NT2/D1 (cell line): ENCODE measurements around the gene SDR39U1.
"Not testable (repeated sequence)": the region's sequence is repeated elsewhere in the genome, so short reads cannot be mapped to it uniquely, and the experiment has no call there.

Experiments
- DNase-seq: peaks from one replicate; pipeline ENCODE4 v3.0.0-alpha.2; 2011; ENCODE audit warnings: low read depth, low spot score
- H3K27me3 ChIP-seq: 2 replicates; pipeline ENCODE4 v1.6.0; 2011; ENCODE audit warnings: mild to moderate bottlenecking; ENCODE audit not compliant: insufficient read length, insufficient read depth
- H3K36me3 ChIP-seq: 2 replicates; pipeline ENCODE4 v1.6.1; 2011; ENCODE audit warnings: mild to moderate bottlenecking, low read length, mixed read lengths; ENCODE audit not compliant: insufficient read depth, insufficient read length
- H3K4me1 ChIP-seq: 2 replicates; pipeline ENCODE4 v1.5.1; 2011; ENCODE audit not compliant: insufficient read depth, insufficient read length
- H3K4me3 ChIP-seq: 2 replicates; pipeline ENCODE4 v1.5.1; 2011; ENCODE audit warnings: low read depth; ENCODE audit not compliant: insufficient read length
- H3K9ac ChIP-seq: 2 replicates; pipeline ENCODE4 v1.6.0; 2011; ENCODE audit warnings: low read depth; ENCODE audit not compliant: insufficient read length
- H3K9me3 ChIP-seq: 2 replicates; pipeline ENCODE4 v1.5.1; 2011; ENCODE audit warnings: mild to moderate bottlenecking, low read length; ENCODE audit not compliant: insufficient read depth
- SUZ12 ChIP-seq: IDR thresholded peaks from 2 replicates; pipeline ENCODE4 v1.6.1; 2011; ENCODE audit not compliant: insufficient read length, insufficient read depth; ENCODE audit errors: extremely low read depth
- YY1 ChIP-seq: IDR thresholded peaks from 2 replicates; pipeline ENCODE4 v1.6.1; 2011; ENCODE audit not compliant: insufficient read length, insufficient read depth
- ZNF274 ChIP-seq: IDR thresholded peaks from 2 replicates; pipeline ENCODE4 v1.6.1; 2011; ENCODE audit warnings: mild to moderate bottlenecking, low read depth, low read length

The SDR39U1 gene

DNA sequence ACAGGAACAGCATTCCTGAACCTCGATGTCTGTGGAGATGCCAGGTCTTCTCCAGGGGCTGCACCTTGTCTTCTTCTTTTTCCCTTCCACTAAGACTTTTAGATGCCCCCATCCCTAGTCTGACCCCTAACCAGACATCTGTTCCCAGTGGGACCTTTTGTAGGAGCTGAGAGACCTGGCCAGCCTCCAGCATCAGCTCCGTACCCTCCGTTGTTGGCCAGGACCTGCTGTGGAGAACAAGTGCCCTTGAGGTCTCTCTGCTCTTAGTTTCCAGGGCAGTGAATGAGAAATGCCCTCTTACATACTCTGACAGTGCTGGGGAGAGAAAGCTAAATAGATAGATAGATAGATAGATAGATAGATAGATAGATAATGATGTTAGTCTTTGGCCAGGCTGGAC, 16.8 kb upstream of the SDR39U1 start:
- Histone ChIP-seq H3K4me1 (no peaks in the 10 kb centered on the region), H3K4me3 (no peak overlapping the region), H3K9me3 (peaks cover 5% of the 10 kb centered on the region; the same call in 1 of the 2 replicates), H3K9ac (no peak overlapping the region), H3K36me3 (peaks cover 8% of the 10 kb centered on the region), H3K27me3 (no peaks in the 10 kb centered on the region)
- no peak for TF ChIP-seq ZNF274
- no peak for TF ChIP-seq SUZ12
- no peak for TF ChIP-seq YY1
- DNase-seq = no peak

DNA sequence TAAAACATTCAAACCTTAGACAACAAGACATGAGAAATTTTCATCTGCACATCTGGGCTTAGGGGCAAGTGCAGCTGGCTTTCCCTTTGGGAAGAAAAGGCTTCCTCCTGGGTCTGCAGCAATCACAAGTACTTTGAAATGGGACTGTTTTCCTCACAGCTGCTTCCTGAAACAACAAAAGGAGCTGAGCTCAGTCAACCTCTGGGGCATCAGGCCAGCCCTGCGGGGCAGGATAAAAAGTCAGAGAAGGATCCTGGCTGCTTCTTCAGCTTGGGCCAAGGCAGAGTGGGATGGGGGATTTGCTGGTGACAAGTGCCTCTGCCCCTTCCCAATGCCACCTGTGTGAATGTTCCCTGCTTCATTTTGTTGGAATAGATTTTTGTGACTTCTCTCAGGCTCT, 16.2 kb upstream of the SDR39U1 start:
- peaks cover 11% of the 10 kb centered on the region; the same call in 1 of the 2 replicates for H3K9me3 ChIP-seq
- peaks cover 8% of the 10 kb centered on the region for H3K36me3 ChIP-seq
- no peaks in the 10 kb centered on the region for H3K4me1 ChIP-seq
- TF ChIP-seq ZNF274 (no peak), SUZ12 (no peak), YY1 (no peak)
- DNase-seq = no peak
- H3K4me3 ChIP-seq = no peak overlapping the region
- H3K9ac ChIP-seq = no peak overlapping the region
- no peaks in the 10 kb centered on the region for H3K27me3 ChIP-seq

DNA sequence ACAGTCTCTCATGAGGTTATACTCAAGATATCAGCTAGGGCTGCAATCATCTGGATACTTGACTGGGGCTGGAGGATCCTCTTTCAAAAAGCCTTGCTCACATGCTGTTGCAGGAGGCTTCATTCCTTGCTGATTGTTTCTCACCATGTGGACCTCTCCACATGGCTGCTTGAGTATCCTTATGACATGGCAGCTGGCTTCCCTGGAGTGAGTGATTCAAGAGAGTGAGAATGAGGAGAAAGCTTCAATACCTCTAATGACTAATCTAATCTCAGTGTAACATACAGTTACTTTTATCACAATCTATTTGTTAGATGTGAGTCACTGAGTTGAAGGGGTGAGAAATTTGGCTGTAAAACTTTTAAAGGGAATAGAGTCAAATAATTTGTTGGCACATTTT, 14.4 kb upstream of the SDR39U1 start:
- no peak for DNase-seq
- Histone ChIP-seq H3K9me3 (peaks cover 12% of the 10 kb centered on the region; the same call in 1 of the 2 replicates), H3K36me3 (peaks cover 8% of the 10 kb centered on the region), H3K4me1 (no peaks in the 10 kb centered on the region), H3K9ac (no peak overlapping the region), H3K27me3 (no peaks in the 10 kb centered on the region), H3K4me3 (no peak overlapping the region)
- TF ChIP-seq SUZ12 = no peak
- TF ChIP-seq YY1 = no peak
- no peak for TF ChIP-seq ZNF274

DNA sequence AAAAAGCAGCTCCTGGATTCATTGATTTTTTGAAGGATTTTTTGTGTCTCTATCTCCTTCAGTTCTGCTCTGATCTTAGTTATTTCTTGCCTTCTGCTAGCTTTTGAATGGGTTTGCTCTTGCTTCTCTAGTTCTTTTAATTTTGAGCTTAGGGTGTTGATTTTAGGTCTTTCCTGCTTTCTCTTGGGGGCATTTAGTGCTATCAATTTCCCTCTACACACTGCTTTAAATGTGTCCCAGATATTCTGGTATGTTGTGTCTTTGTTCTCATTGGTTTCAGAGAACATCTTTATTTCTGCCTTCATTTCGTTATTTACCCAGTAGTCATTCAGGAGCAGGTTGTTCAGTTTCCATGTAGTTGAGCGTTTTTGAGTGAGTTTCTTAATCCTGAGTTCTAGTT, 8.3 kb upstream of the SDR39U1 start:
- not testable (repeated sequence) for H3K4me1 ChIP-seq, DNase-seq, H3K27me3 ChIP-seq, H3K9ac ChIP-seq, H3K4me3 ChIP-seq, H3K36me3 ChIP-seq
- peaks cover 12% of the 10 kb centered on the region; the same call in 1 of the 2 replicates for H3K9me3 ChIP-seq

DNA sequence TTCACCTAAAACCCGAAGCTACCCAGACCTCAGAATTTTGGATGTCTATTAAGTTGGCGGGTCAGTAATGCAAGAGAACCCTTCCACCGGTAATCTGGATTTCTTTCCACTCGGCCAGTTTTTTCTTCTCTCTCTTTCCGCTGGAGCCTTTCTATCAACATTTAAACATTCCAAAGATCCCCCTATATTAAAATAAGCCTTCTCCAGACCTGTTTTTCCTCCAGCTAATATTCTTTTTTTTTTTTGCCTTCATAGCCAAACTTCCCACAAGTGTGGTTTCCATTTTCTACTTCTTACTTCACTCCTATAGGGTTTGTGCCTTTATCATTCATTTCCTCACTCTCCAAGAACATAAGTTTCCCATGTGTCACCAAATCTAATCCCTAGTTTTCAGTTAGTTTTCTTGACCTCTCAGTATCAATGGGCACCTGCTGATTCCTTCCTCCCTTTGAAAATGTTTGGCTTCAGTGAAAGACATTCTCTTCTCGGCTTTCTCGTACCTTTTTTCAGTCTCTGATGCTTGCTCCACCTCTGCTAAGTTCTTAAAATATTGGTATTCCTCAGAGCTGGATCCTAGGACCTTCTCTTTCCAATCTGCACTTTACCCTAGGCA, 583 bp upstream of the SDR39U1 start:
- peak overlapping the region; percentile 82 for H3K4me3 ChIP-seq
- H3K9me3 ChIP-seq = no peaks in the 10 kb centered on the region
- peaks cover 31% of the 10 kb centered on the region for H3K36me3 ChIP-seq
- H3K27me3 ChIP-seq = no peaks in the 10 kb centered on the region
- no peak for DNase-seq
- TF ChIP-seq ZNF274 = no peak
- H3K9ac ChIP-seq = peak overlapping the region; percentile 80
- no peaks in the 10 kb centered on the region for H3K4me1 ChIP-seq

DNA sequence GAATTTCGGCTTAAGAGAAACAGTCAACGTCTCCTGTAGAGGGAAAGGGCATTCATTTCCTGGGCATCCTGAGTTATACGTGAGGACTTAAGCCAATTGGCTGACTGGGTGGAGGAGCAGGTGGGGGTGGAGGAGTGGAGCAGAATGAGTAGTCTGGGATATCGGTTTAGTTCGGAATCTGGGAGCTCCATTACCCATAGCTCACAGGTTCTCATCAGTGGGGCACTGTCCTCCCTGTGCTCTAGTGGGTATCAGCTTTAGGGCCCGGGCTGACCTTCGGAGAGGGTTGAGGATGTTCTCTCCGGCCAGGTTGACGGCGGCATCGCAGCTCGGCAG, 704 bp downstream of the SDR39U1 start:
- Histone ChIP-seq H3K36me3 (peaks cover 44% of the 10 kb centered on the region), H3K4me3 (peak overlapping the region; percentile 82), H3K4me1 (no peaks in the 10 kb centered on the region), H3K9me3 (no peaks in the 10 kb centered on the region), H3K9ac (peak overlapping the region; percentile 85), H3K27me3 (no peaks in the 10 kb centered on the region)
- no peak for TF ChIP-seq YY1
- TF ChIP-seq ZNF274 = no peak
- no peak for TF ChIP-seq SUZ12
- no peak for DNase-seq

DNA sequence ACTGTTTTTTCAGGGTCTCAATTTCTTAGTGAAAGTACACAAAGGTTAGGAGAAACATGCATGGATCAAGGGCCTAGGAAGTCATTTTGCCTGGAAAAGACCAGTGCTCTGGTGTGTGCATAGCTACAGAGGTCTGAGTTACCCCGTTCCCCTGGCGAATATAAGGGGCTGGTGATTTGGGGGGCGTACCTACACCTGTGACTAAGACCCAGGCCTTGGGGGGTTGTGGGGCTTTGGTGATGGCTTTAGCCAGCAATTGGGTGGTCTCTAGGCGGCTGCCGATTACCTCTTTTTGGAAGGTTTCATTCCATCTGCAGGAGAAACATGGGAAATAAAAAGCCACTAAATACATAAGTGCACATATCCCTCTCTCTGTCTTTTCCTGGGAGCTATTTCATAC, 1.1 kb downstream of the SDR39U1 start:
- no peak for TF ChIP-seq YY1
- no peak for TF ChIP-seq SUZ12
- TF ChIP-seq ZNF274 = no peak
- no peaks in the 10 kb centered on the region for H3K9me3 ChIP-seq
- peaks cover 45% of the 10 kb centered on the region for H3K36me3 ChIP-seq
- no peak for DNase-seq
- no peaks in the 10 kb centered on the region for H3K27me3 ChIP-seq
- no peaks in the 10 kb centered on the region for H3K4me1 ChIP-seq
- H3K9ac ChIP-seq = peak overlapping the region; percentile 85
- peak overlapping the region; percentile 82 for H3K4me3 ChIP-seq
